GM18505 (cell line): ENCODE data around the gene NTN1.

Experiments used
- ATAC-seq: cut with Tn5 transposase; IDR thresholded peaks from one replicate; pipeline ENCODE4 v1.9.1; 2021; ENCODE audit not compliant: unreplicated experiment
- POLR2A ChIP-seq: IDR thresholded peaks from 4 replicates; pipeline ENCODE4 v1.6.1; 2011; ENCODE audit warnings: borderline replicate concordance; ENCODE audit not compliant: insufficient read depth, insufficient read length; ENCODE audit errors: extremely low read depth

NTN1 gene

DNA sequence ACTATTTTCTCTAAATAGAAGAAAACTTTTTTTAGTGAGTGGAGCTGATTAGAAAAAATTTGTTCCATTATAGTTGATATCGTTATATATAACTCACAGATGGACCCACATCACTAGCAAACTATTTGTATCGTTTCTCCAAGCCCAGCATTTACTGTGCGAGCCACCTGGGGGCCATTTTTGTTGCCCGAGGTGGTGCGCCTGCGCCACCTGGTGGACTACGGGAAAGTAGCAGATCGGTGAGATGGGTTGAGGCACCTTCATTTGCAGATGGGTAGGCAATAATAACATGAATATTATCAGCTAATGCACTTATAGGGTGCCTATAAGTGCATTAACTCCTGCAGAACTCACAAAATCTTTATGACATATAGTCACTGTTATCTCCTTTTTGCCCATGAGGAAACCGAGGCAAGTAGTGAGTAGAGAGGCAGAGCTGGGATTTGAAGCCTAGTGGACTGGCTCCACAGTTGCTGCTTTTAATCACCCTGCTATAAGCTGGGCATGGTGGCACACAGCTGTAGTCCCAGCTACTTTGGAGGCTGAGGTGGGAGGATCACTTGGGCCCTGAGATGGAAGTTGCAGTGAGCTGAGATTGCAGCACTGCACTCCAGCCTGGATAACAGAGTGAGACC, 23.2 kb upstream of the NTN1 start:
- TF ChIP-seq POLR2A: no peak
- no peak for ATAC-seq

GRCh38 chr17:9001559-9001958, 19.8 kb upstream of the NTN1 start:
- TF ChIP-seq POLR2A: no peak
- no peak for ATAC-seq

GRCh38 chr17:9002227-9002605, 19.1 kb upstream of the NTN1 start:
- no peak for TF ChIP-seq POLR2A
- no peak for ATAC-seq

DNA sequence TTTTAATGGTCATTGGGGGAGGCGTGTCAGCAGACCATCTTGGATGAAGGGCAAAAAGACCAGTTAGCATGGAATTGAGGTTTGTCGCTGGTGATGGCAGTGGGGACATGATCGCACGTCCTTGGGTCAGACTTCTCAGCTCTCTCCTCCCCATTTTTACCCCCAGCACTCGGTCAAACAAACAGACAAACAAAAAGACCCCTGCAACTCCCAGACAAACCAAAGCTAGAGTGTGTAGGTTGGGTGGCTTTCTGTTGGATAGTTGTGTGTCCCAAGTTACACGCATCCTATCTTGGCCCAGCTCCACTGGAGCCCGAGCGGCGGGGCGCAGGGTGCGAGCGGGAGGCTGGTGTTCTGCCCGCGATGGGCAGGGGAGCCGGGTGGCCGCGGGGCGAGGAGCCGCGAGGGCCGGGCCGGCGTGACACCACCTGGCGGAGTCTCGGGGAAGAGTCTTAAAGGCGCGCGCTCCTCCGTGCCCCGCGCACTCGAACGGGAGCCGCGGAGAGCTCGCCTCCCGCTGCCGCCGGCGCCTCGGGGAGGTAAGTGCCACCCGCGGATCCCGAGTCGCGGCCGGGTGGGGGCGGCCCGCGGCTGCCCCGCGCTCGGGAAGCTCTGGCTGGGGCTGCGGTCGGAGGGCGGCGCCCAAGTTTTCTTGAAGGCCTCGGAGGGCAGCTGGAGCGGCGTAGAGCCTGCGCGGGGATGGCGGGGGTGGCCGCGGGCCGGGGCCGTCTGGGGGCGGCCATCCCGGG, 18.5 kb upstream of the NTN1 start:
- TF ChIP-seq POLR2A: no peak

DNA sequence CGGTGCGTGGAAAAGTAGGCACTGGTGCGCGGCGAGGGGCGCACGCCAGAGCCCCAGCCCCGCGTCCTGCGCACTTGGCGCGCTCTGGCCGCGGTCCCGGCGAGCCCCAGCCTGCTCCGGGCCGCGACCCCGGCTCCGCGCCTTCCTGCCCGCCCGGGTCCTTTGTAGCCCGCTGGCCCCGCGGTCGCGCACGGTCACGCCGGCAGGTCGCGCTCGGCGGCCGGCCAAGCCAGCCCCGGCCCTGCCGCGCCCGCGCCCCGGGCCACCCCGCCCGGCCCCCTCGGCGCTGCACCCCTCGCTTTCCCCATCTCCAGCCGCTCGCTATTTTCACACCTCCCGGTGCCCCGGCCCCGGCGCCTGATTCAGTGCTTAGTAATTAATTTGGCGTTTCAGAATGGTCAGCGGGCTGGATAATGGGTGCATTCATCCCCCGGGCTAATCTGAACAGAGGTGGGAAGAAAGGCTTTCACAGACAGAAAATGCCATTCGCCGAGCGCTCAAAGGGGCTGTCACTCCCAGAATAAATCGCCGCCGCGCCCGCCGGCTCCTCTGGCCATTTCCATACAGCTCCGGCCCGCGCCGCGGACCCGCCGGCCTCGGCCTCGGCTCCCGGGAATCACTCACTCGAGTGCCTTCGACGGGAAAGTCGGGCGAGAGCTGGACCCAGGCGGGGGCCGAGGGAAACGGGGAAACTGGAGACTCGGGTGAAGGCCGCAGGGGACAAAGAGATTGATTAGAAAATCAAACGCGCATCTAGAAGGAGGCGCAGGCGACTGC, 17.8 kb upstream of the NTN1 start:
- ATAC-seq: no peak

More for the DNA sequence above, 18.5 kb upstream of the NTN1 start:
- ATAC-seq: no peak

DNA sequence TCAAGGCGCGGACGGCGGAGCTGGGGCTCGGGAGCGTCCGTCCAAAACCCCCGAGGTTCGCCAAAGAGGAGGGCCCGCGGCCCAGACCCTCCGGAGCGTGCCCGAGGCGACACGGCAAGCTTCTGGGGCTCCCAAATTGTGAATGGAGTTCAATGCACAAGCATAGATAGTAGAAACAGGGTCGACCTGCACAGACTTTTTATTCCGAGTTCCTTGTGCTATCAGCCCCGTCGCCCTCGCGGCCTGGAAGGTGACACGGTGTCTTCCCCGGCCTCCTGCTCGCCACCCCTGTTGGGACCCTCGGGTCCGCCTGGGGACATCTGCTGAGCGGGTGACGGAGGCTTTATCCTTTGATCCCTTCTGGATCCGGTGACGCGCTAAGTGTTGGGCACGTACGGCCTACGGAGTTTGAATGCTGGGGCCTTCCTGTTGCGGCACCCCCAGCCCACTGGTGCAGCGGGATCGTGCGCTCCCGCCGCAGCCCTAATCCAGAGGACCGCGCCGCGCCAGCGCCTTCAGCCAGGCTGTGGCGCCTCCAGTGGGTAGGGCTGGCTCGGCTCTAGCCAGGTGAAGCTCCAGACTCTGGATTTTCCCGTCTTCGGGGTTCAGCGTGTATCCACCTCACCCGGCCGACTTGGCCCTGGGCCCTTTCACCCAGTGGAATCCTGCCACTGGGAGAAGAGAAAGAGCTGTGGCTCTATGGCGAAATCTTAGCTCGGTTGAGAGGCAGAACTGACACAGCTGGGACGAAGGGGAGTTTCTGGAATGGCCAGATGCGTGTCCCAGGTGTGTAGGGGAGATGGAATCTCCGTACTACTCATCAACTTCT, 17.0 kb upstream of the NTN1 start:
- no peak for TF ChIP-seq POLR2A
- ATAC-seq: no peak

More for the DNA sequence above, 17.8 kb upstream of the NTN1 start:
- TF ChIP-seq POLR2A: no peak

DNA sequence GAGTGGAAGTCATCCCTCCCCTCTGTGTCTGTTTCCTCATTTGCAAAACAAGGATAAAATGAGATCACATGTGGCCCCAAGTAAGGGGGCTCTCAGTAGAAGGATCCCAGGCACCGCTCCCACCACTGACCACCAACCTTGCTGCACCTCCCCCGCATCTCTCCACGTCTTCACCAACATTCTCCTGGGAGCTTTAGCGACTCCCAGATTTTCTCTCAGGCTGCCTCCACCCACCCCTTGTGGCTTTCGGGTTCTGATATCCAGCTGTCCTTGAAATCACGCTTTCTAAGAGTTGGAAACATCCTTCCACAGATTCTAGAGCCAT, 16.4 kb upstream of the NTN1 start:
- ATAC-seq: no peak
- TF ChIP-seq POLR2A: no peak

GRCh38 chr17:9006175-9006767, 15.0 kb upstream of the NTN1 start:
- ATAC-seq: no peak
- TF ChIP-seq POLR2A: no peak

DNA sequence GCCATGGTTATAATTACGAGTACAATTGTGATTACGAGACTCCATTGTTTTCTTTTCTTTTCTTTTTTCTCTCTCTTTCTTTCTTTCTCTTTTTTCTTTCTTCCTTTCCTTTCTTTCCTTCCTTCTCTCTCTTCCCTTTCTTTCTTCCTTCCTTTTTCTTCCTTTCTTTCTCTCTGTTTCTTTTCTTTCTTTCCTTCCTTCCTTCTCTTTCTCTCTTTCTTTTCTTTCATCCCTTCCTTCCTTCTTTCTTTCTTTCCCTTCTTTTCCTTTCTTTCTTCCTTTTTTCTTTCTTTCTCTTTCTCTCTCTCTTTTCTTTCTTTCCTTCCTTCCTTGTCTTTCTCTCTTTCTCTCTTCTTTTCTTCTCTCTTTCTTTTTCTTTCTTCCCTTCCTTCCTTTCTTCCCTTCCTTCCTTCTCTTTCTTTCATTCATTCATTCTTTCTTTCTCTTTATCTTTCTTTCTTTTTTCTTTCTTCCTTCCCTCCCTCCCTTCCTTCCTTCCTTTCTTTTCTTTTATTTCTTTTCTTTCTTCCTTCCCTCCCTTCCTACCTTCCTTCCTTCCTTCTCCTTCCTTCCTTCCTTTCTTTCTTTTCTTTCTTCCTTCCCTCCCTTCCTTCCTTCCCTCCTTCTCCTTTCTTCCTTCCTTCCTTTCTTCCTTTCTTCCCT, 14.1 kb upstream of the NTN1 start:
- ATAC-seq: no peak
- TF ChIP-seq POLR2A: no peak

DNA sequence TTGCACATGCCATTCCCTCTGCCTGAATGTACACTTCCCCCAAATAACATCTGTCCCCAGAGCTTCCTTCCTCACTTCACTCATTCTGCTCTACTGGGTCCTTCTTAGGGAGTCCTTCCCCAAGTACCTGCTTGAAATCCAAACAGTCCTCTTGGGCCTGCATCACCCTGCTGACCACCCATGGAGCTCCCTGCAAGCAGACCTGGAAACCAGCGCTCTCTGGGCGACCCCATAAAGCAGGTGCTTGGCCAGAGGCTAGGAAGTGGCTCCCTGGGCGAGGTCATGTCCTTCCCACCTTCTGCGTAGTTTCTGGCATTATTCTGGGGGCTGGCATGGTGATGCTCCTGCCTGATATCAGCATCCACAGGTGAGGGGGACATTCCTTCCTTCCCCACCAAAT, 12.2 kb upstream of the NTN1 start:
- no peak for TF ChIP-seq POLR2A
- ATAC-seq: no peak

DNA sequence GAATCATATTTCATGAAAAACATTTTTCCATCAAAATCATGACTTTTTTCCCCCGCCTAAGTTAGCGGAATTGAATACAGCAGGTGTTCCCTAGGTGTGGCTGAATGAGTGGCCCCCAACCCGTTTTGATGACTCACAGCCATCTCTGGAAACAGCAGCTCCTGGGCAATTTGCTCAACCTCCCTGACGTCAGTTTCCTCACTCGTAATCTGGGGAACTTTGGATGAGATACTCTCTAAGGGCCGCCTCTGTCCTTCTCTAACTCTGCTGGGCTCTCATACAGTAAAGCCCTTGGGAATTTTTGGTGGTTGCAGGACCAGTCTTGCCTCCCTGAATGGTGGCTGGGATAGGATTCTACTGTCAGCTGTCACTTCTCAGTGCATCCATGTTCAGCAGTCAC, 11.6 kb upstream of the NTN1 start:
- TF ChIP-seq POLR2A: no peak
- ATAC-seq: no peak

GRCh38 chr17:9011001-9011400, 10.3 kb upstream of the NTN1 start:
- TF ChIP-seq POLR2A: no peak
- no peak for ATAC-seq
